Stimulated activated CD4-positive, alpha-beta T cell treated with anti-CD3 and anti-CD28 coated beads, Interleukin-4, amount 100 ng/mL, for 1 hour (primary cell): ENCODE data around the gene MAGEB5.
"Not testable (repeated sequence)": the region's sequence is repeated elsewhere in the genome, so short reads cannot be mapped to it uniquely, and the experiment has no call there.

ENCODE experiments used
- DNase-seq: peaks from one replicate; pipeline ENCODE4 v3.0.0-alpha.2; 2020

The MAGEB5 gene, protein sequence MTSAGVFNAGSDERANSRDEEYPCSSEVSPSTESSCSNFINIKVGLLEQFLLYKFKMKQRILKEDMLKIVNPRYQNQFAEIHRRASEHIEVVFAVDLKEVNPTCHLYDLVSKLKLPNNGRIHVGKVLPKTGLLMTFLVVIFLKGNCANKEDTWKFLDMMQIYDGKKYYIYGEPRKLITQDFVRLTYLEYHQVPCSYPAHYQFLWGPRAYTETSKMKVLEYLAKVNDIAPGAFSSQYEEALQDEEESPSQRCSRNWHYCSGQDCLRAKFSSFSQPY

DNA sequence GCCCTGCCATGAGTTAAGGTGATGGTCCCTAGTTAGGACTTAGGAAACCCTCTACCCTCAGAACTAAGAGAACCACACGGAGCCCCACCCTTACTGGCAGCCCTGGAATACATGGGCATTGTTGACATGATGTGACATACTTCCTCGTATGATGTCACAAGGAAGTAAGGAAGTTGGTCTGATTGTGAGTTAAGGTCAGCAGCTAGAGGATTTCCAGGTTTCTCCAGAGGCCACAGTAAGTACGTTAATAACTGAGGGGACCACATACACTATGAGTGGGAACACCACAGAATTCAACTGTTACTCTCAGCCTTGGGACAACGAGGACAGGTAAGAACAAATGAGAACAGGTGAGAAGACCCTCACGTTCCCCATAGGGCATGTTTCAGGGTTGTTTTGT lies at the start of gene MAGEB5:
Gene MAGEB5, plus strand, starts transcription at position 301 of the 400 bp plus-strand sequence. CDS start 1,133 bp downstream, outside the sequence.
- no peak for DNase-seq

- DNase-seq, result no peak
Observed at GRCh38 chrX:26192204-26192603, 23.8 kb upstream of the MAGEB5 start, which contains the start of gene MAGEB6. MAGEB6 (plus strand) TSS chrX:26192440; CDS start chrX:26193847, 1,407 bp downstream.

- DNase-seq, result no peak
Observed at GRCh38 chrX:26203561-26203960, 12.4 kb upstream of the MAGEB5 start.

DNA sequence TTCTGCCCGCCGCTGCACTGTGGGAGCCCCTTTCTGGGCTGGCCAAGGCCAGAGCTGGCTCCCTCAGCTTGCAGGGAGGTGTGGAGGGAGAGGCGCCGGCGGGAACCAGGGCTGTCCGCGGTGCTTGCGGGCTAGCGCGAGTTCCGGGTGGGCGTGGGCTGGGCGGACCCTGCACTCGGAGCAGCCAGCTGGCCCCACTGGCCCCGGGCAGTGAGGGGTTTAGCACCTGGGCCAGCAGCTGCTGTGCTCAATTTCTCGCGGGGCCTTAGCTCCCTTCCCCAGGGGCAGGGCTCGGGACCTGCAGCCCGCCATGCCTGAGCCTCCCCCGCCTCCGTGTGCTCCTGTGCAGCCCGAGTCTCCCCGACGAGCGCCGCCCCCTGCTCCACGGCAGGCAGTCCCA lies 11.3 kb upstream of the MAGEB5 start:
- DNase-seq, result not testable (repeated sequence)

GRCh38 chrX:26208012-26208411 lies 8.0 kb upstream of the MAGEB5 start:
- no peak for DNase-seq

DNA sequence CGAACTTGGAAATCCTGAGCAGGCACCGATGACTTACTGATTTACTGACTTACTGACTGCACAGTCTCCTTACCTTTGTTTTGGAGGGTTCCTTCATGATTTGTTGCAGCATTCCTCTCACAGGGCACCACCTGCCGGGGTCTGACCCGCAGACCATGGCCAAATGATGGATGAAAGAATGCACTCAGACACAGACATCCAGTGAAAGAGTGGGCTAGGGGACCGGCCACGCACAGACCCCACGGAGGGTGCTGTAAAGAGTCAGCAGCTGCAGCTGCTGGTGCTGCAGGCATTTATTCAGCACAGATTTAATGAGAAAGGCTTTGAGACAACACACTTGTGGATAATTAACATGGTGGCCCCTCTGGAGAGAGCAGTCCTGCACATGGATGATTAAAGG lies 3.4 kb downstream of the MAGEB5 start:
- no peak for DNase-seq

GRCh38 chrX:26234177-26234576 lies 18.2 kb downstream of the MAGEB5 start:
- DNase-seq, result no peak

GRCh38 chrX:26253526-26253925 lies 37.6 kb downstream of the MAGEB5 start:
- DNase-seq, result no peak

- no peak for DNase-seq
Observed at GRCh38 chrX:26254436-26254835, 38.5 kb downstream of the MAGEB5 start.

DNA sequence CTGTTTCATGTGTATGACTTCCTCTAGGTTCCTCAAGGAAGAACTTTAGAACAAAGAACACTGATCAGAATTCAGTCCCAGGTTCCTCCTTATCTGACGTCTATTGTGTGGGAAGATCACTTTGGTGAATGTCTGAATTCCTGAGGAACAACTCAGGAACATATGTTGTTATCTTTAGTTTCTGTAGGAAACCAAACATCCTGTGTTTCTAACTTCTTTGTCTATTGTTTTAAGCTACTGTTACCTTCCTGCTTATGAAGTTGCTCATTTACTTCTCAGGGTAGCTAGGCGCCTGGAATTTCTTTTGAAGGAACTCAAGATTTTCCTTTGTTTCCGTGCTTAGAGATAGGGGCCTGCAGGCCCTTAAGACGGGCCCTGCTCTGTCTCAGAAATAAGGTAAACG lies 46.2 kb downstream of the MAGEB5 start:
- no peak for DNase-seq
